K562 (cell line): Measurements from ENCODE around the gene ASB18. TPM values are rescaled to one million over a fixed set of nuclear protein-coding genes. Genes with fewer than 3 reads are reported as not detected.

Experiments used
- ATAC-seq: fragments of 200-7000 bp; cut with Tn5 transposase; 3 replicates; pipeline ENCODE4 v1.9.1; 2020; ENCODE audit warnings: moderate library complexity
- BruUV-seq: library from RNA; stranded (reverse); fragments of 400-500 nt; replicated peaks from 2 replicates; lab custom pipeline; 2021; lab: Mats Ljungman, UMichigan
- CTCF ChIA-PET: fragments of 300-600 bp; formaldehyde crosslinking; extraction: SDS; loops from one replicate; lab custom pipeline; 2021; ENCODE audit warnings: low intra/inter-chr PET ratio; lab: Yijun Ruan, JAX
- POLR2A ChIA-PET: fragments of 300-600, 350-650 bp; sonication (Branson Sonifier 250); formaldehyde crosslinking; extraction: SDS; loops from one replicate; lab custom pipeline; 2021; ENCODE audit warnings: antibody characterized with exemption, inconsistent platforms; lab: Yijun Ruan, JAX
- DNase-seq, 4 experiments: peaks; one replicate each; pipeline versions ENCODE4 v3.0.0 to v3.0.0-alpha.2; 2011 to 2018; ENCODE audit warnings: low spot score in 3 of 4, mixed read lengths in 3 of 4; ENCODE audit errors: extremely low read depth in 1 of 4
- FAIRE-seq: peaks from 2 replicates; lab custom pipeline; 2011; peaks lifted over from hg19 to GRCh38; lab: Jason Lieb, UNC
- H2AFZ ChIP-seq: 2 replicates; pipeline ENCODE4 v1.6.0; 2011; ENCODE audit warnings: low read depth, low read length, control low read depth, inconsistent platforms
- H3K27ac ChIP-seq: fragments of 200-600 bp; 3 replicates; pipeline ENCODE4 v1.8.0; 2011; ENCODE audit warnings: low read depth, mild to moderate bottlenecking, control low read depth, inconsistent platforms, low read length, moderate library complexity, mixed read lengths; ENCODE audit errors: extremely low read depth
- H3K27me3 ChIP-seq, 2 experiments: fragments of 300-600 bp in 1 of 2; 2 replicates in 1 of 2; 3 replicates in 1 of 2; pipeline versions ENCODE4 v1.6.0 to v1.8.0; 2011; ENCODE audit warnings: inconsistent platforms in 2 of 2, low read length in 2 of 2, mild to moderate bottlenecking in 1 of 2, mixed read lengths in 1 of 2, moderate library complexity in 1 of 2; ENCODE audit not compliant: control insufficient read depth in 2 of 2, insufficient read depth in 2 of 2
- H3K36me3 ChIP-seq: fragments of 300-600 bp; 3 replicates; pipeline ENCODE4 v1.8.0; 2011; ENCODE audit warnings: mild to moderate bottlenecking, low read length, inconsistent platforms; ENCODE audit not compliant: control insufficient read depth, insufficient read depth
- H3K4me1 ChIP-seq, 2 experiments: fragments of 200-600 bp in 1 of 2; replicated peaks in 1 of 2; 2 replicates in 1 of 2; 3 replicates in 1 of 2; pipeline versions ENCODE4 v1.5.1 to v1.8.0; 2011; ENCODE audit warnings: inconsistent platforms in 2 of 2, low read length in 2 of 2, mild to moderate bottlenecking in 1 of 2, mixed read lengths in 1 of 2, moderate library complexity in 1 of 2; ENCODE audit not compliant: control insufficient read depth in 2 of 2, insufficient read depth in 2 of 2
- H3K4me2 ChIP-seq: 2 replicates; pipeline ENCODE4 v1.6.1; 2011; ENCODE audit warnings: low read length, control low read depth, inconsistent platforms, mixed read lengths; ENCODE audit not compliant: insufficient read depth
- H3K4me3 ChIP-seq: fragments of 200-600 bp; sonication (generic), shearing (Covaris generic); 2 replicates; pipeline ENCODE4 v1.5.1; 2016; ENCODE audit warnings: control low read depth, inconsistent platforms
- H3K79me2 ChIP-seq: fragments of 200-600 bp; 3 replicates; pipeline ENCODE4 v1.8.0; 2011; ENCODE audit warnings: low read length, inconsistent platforms; ENCODE audit not compliant: control insufficient read depth, insufficient read depth
- H3K9ac ChIP-seq, 2 experiments: 2 replicates each; pipeline versions ENCODE4 v1.6.0 to v1.6.1; 2011; ENCODE audit warnings: low read depth in 2 of 2, low read length in 2 of 2, control low read depth in 1 of 2, inconsistent platforms in 1 of 2, mild to moderate bottlenecking in 1 of 2, mixed read lengths in 1 of 2; ENCODE audit not compliant: insufficient read depth in 1 of 2
- H3K9me1 ChIP-seq: one replicate; pipeline ENCODE4 v1.6.0; 2011; ENCODE audit warnings: inconsistent platforms, mild to moderate bottlenecking, low read length, moderate library complexity; ENCODE audit not compliant: control insufficient read depth, insufficient read depth
- H3K9me3 ChIP-seq: replicated peaks from 2 replicates; pipeline ENCODE4 v1.5.1; 2011; ENCODE audit warnings: low read depth, low read length, inconsistent platforms; ENCODE audit not compliant: control insufficient read depth, insufficient read depth
- H4K20me1 ChIP-seq: replicated peaks from 2 replicates; pipeline ENCODE4 v1.6.1; 2011; ENCODE audit warnings: low read length, inconsistent platforms, mixed read lengths; ENCODE audit not compliant: control insufficient read depth, insufficient read depth
- DLX4 ChIP-seq: fragments of 250-450 bp; sonication (Bioruptor Pico); IDR thresholded peaks from 2 replicates; pipeline ENCODE4 v1.6.1; 2021; ENCODE audit warnings: mild to moderate bottlenecking
- HDAC2 ChIP-seq: fragments of 450-650 bp; IDR thresholded peaks from 2 replicates; pipeline ENCODE4 v1.6.1; 2016; ENCODE audit warnings: mild to moderate bottlenecking
- HMBOX1 ChIP-seq: sonication (generic); IDR thresholded peaks from 2 replicates; pipeline ENCODE4 v1.6.1; 2016
- JUNB ChIP-seq: fragments of 450-650 bp; formaldehyde crosslinking; conservative IDR thresholded peaks from 2 replicates; pipeline ENCODE4 v1.4.0; 2020; ENCODE audit warnings: mild to moderate bottlenecking
- RFX1 ChIP-seq: fragments of 450-650 bp; IDR thresholded peaks from 2 replicates; pipeline ENCODE4 v1.6.1; 2016; ENCODE audit warnings: mild to moderate bottlenecking, moderate library complexity
- SMARCC2 ChIP-seq: fragments of 450-650 bp; IDR thresholded peaks from 2 replicates; pipeline ENCODE4 v1.6.1; 2017; ENCODE audit warnings: antibody characterized with exemption, moderate library complexity, mild to moderate bottlenecking, low read depth
- VEZF1 ChIP-seq: fragments of 200-800 bp; sonication (Bioruptor generic); IDR thresholded peaks from 2 replicates; pipeline ENCODE4 v1.6.1; 2017; ENCODE audit warnings: missing genetic modification characterization, missing compliant biosample characterization
- ZNF224 ChIP-seq: sonication (generic); formaldehyde crosslinking; IDR thresholded peaks from 2 replicates; pipeline ENCODE4 v1.8.0; 2022; ENCODE audit warnings: mild to moderate bottlenecking, missing genetic modification reagents
- ZNF780A ChIP-seq: fragments of 250-450 bp; sonication (Bioruptor Pico); IDR thresholded peaks from 2 replicates; pipeline ENCODE4 v1.5.0; 2021; ENCODE audit warnings: mild to moderate bottlenecking
- WGBS: fragments of 100-300 bp; shearing (Covaris generic); methylation state at CpG from one replicate; pipeline ENCODE4 v1.1.6; 2016; ENCODE audit warnings: low coverage, mixed read lengths; ENCODE audit not compliant: insufficient coverage; ENCODE audit errors: missing lambda C conversion rate; 5-methylcytosine and 5-hydroxymethylcytosine counted together
- in situ Hi-C: fragments of 300-500 bp; cut with MboI; formaldehyde crosslinking; loops from 4 replicates; pipeline ENCODE4 v1.15.0; 2018; ENCODE audit warnings: inconsistent platforms, mixed read lengths
- intact Hi-C: fragments of 100-400 bp; cut with micrococcal nuclease; formaldehyde crosslinking; loops from 2 replicates; pipeline ENCODE4 v1.14.2; 2022
- polyA plus RNA-seq, 8 experiments: library from polyadenylated mRNA; depleted of rRNA in 4 of 8; stranded (reverse) in 5 of 8; unstranded in 3 of 8; fragments of >200 nt; fragmentation: Nextera tagmentation in 2 of 8; fragmentation: Illumina TruSeq in 1 of 8; extraction: Ambion mirVana in 2 of 8; extraction: Trizol in 1 of 8; gene quantifications; 2 replicates each; pipeline versions ENCODE4 v1.2.1 to v1.2.3, GENCODE V29; 2011 to 2014; ENCODE audit warnings: inconsistent platforms in 1 of 8, missing spikeins in 1 of 8
- total RNA-seq, 7 experiments: library from RNA; depleted of rRNA in 6 of 7; stranded (reverse); fragments of >200 nt in 6 of 7; fragmentation: Illumina TruSeq in 2 of 7; extraction: Trizol in 2 of 7; gene quantifications; 2 replicates each; pipeline versions ENCODE4 v1.2.1 to v1.2.3, GENCODE V29; 2011 to 2021; ENCODE audit warnings: low replicate concordance in 1 of 7

Gene ASB18
- total and polyA plus RNA-seq, 9 of the 15 experiments (the other 6 are each of a cell fraction or from before 2014, with no cell fraction given) = not detected

GRCh38 chr2:236176951-236177350 lies 87.3 kb downstream of the ASB18 start:
- peaks cover 2 to 20% of the 10 kb centered on the region in 2 experiments; a peak in 4 of 5 replicates for H3K4me1 ChIP-seq
- H3K9ac ChIP-seq = no peak overlapping the region
- no peak for DNase-seq
- no peaks in the 10 kb centered on the region for H3K36me3 ChIP-seq
- POLR2A ChIA-PET = interaction anchor here (0.7 kb wide), 1 partner anchor 445 kb away, joined by 3 read pairs; no protein-coding TSS in a partner anchor
- H3K27me3 ChIP-seq = no peaks in the 10 kb centered on the region
- H3K27ac ChIP-seq = no peak overlapping the region
- no TSS peak for BruUV-seq
- WGBS = 68% methylated on average over 16 of the region's 21 CpGs
- no peaks in the 10 kb centered on the region for H3K9me1 ChIP-seq
- no peaks in the 10 kb centered on the region for H3K79me2 ChIP-seq
- H4K20me1 ChIP-seq = no peaks in the 10 kb centered on the region
- intact Hi-C loops (no loop called here), in situ Hi-C loops (loop anchor here (5.0 kb wide), 1 partner anchor 400 kb away; no protein-coding TSS in a partner anchor)
- TF ChIP-seq ZNF224 (CRISPR knock-in tag) (no peak), JUNB (CRISPR knock-in tag) (no peak), HDAC2 (no peak), DLX4 (CRISPR knock-in tag) (no peak), RFX1 (no peak), ZNF780A (no peak), HMBOX1 (no peak), VEZF1 (CRISPR knock-in tag) (no peak), SMARCC2 (no peak)
- no peak for ATAC-seq
- H3K4me3 ChIP-seq = no peak overlapping the region
- H2AFZ ChIP-seq = no peak overlapping the region
- CTCF ChIA-PET = interaction anchor here (1.8 kb wide), 1 partner anchor 411 kb away, joined by 8 read pairs; no protein-coding TSS in a partner anchor
- no peak overlapping the region for H3K4me2 ChIP-seq
- no peaks in the 10 kb centered on the region for H3K9me3 ChIP-seq
- FAIRE-seq = no peak
